LNCaP clone FGC (cell line): ENCODE measurements around the gene SIN3B.

Source experiments
- DNase-seq: peaks from one replicate; pipeline ENCODE4 v3.0.0-alpha.2; 2011; ENCODE audit warnings: low read depth
- H3K4me3 ChIP-seq: 2 replicates; pipeline ENCODE4 v1.5.1; 2011; ENCODE audit warnings: mild to moderate bottlenecking, low read depth, low read length, control low read depth
- TF ChIP-seq, protein P1 (sequence below): IDR thresholded peaks from 2 replicates; pipeline ENCODE4 v1.5.1; 2012; ENCODE audit warnings: mild to moderate bottlenecking; ENCODE audit not compliant: control insufficient read depth, insufficient read depth; ENCODE audit errors: extremely low read depth

SIN3B gene

GRCh38 chr19:16829010-16829821 lies at the start of gene SIN3B:
Gene SIN3B, plus strand, starts transcription at chr19:16829398. Its CDS starts 23 bp downstream, at chr19:16829421.
- peak within 1 kb of the TSS; percentile 95 for H3K4me3 ChIP-seq

DNA sequence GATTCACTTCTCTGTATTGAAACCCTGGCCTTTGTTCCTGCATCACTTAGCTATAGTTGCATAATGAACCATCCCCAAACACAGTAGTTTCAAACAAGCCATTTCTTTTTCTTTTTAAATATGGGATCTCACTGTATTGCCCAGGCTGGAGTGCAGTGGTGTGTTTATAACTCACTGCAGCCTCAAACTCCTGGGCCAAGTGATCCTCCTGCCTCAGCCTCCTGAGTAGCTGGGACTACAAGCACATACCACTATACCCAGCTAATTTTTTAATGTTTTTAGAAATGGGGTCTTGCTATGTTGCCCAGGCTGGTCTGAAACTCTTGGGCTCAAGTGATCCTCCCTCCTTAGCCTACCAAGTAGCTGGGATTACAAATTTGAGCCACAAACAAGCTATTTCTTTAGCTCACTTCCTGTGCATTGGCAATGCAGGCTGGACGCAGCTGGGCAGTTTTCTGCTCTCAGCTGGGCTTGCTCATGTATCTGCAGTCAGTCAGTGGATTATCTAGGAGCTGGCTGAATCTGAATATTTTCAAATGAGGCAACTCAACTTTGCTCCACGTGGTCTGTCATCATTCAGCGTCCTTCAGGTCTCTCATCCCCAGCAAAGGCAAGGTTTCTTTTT lies 49.5 kb upstream of the SIN3B start:
- no peak for DNase-seq
- TF ChIP-seq, protein P1, sequence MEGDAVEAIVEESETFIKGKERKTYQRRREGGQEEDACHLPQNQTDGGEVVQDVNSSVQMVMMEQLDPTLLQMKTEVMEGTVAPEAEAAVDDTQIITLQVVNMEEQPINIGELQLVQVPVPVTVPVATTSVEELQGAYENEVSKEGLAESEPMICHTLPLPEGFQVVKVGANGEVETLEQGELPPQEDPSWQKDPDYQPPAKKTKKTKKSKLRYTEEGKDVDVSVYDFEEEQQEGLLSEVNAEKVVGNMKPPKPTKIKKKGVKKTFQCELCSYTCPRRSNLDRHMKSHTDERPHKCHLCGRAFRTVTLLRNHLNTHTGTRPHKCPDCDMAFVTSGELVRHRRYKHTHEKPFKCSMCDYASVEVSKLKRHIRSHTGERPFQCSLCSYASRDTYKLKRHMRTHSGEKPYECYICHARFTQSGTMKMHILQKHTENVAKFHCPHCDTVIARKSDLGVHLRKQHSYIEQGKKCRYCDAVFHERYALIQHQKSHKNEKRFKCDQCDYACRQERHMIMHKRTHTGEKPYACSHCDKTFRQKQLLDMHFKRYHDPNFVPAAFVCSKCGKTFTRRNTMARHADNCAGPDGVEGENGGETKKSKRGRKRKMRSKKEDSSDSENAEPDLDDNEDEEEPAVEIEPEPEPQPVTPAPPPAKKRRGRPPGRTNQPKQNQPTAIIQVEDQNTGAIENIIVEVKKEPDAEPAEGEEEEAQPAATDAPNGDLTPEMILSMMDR = no peak
- H3K4me3 ChIP-seq = no peak overlapping the region

More at GRCh38 chr19:16829010-16829821, at the start of gene SIN3B:
- TF ChIP-seq, protein P1 = no peak
- DNase-seq = peak; percentile 61

DNA sequence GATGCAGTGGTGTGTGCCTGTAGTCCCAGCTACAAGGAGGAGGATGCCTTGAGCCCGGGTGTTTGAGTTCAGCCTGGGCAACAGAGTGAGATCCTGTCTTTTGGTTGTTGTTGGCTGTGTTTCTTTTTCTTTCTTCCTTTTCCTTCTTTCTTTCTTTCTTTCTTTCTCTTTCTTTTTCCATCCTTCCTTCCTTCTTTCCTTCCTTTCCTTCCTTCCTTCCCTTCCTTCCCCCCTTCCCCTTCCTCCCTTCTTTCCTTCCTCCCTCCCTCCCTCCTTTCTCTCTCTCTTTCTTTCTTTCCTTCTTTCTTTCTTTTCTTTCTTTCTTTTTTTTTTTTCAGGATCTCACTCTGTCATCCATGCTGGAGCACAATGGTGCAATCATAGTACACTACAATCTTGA lies 46.5 kb upstream of the SIN3B start:
- DNase-seq = no peak
- no peak overlapping the region for H3K4me3 ChIP-seq
- TF ChIP-seq, protein P1 = no peak

GRCh38 chr19:16788479-16788878 lies 40.7 kb upstream of the SIN3B start:
- no peak for DNase-seq
- no peak overlapping the region for H3K4me3 ChIP-seq
- TF ChIP-seq, protein P1 = no peak

DNA sequence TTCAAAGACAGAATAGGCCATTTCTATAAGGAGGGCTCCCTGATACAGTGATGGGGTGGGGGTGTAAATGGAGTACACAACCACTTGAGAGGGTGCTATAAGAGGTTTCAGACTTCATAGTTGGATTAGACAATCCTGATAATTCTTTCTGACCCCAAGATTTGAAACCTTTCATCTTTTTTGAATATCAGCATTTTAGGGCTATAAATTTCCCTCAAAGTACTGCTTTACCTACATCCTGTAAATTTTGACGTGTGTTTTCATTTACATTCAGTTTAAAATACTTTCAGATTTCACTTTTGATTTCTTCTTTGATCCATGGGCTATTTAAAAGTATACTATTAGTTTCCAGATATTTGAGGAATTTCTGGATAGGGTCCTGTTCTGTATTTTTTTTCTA lies 40.0 kb upstream of the SIN3B start:
- TF ChIP-seq, protein P1 = no peak

DNA sequence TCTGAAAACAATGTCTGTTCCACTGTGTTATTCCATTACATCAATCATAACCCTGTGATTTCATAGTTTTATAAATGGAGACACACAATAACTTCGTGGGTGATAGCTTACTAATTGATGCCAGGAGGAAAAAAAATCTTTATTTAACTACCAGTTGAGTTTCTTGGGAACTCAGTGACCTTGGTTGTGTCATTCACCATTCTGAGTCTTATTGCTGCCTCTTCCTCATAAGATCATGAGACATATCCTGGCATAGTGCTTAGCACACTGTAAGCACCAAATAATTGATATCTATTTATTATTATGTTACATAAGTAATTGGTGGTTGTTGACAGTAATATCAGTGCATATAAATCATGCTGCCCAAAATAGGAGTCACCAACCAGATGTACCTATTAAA lies 39.1 kb upstream of the SIN3B start:
- no peak overlapping the region for H3K4me3 ChIP-seq
- no peak for DNase-seq
- TF ChIP-seq, protein P1 = no peak

More for the DNA sequence above, 40.0 kb upstream of the SIN3B start:
- H3K4me3 ChIP-seq = no peak overlapping the region
- no peak for DNase-seq
